WTC11 (cell line): ENCODE measurements around the gene SAMD3. TPM values are rescaled to one million over a fixed set of nuclear protein-coding genes. Genes with fewer than 3 reads are reported as not detected.

Source experiments
- ATAC-seq: fragments of 200-7000 bp; cut with Tn5 transposase; 2 replicates; pipeline ENCODE4 v1.10.0; 2021; ENCODE audit warnings: mild to moderate bottlenecking, moderate library complexity
- CTCF ChIA-PET: fragments of 300-600 bp; sonication (Branson Sonifier 250); formaldehyde crosslinking; loops from one replicate; lab custom pipeline; 2021; ENCODE audit warnings: antibody characterized with exemption; lab: Charles Lee
- POLR2A ChIA-PET: fragments of 350-600 bp; sonication (Branson Sonifier 250); formaldehyde crosslinking; loops from one replicate; lab custom pipeline; 2021; ENCODE audit warnings: antibody characterized with exemption; lab: Charles Lee
- DNase-seq: peaks from one replicate; pipeline ENCODE4 v3.0.0; 2021; ENCODE audit warnings: low spot score
- H3K27ac Mint-ChIP-seq: 2 replicates; pipeline ENCODE4 v1.8.0; 2021; ENCODE audit warnings: mixed read lengths
- H3K27me3 Mint-ChIP-seq: 2 replicates; pipeline ENCODE4 v1.8.0; 2021; ENCODE audit warnings: low read depth, mild to moderate bottlenecking, moderate library complexity, mixed read lengths
- H3K36me3 Mint-ChIP-seq: 2 replicates; pipeline ENCODE4 v1.8.0; 2021; ENCODE audit warnings: mixed read lengths
- H3K4me1 Mint-ChIP-seq: 2 replicates; pipeline ENCODE4 v1.8.0; 2022; ENCODE audit warnings: mixed read lengths
- H3K4me3 Mint-ChIP-seq: 2 replicates; pipeline ENCODE4 v1.8.0; 2021; ENCODE audit warnings: mild to moderate bottlenecking, moderate library complexity, mixed read lengths
- H3K9me3 Mint-ChIP-seq: 2 replicates; pipeline ENCODE4 v1.8.0; 2021; ENCODE audit warnings: mixed read lengths
- CREM ChIP-seq: sonication (generic); formaldehyde crosslinking; IDR thresholded peaks from 2 replicates; pipeline ENCODE4 v1.8.1; 2022; ENCODE audit warnings: mild to moderate bottlenecking, missing genetic modification reagents, moderate library complexity
- ESRRA ChIP-seq: sonication (generic); formaldehyde crosslinking; IDR thresholded peaks from 2 replicates; pipeline ENCODE4 v1.8.1; 2022; ENCODE audit warnings: mild to moderate bottlenecking, missing genetic modification reagents, borderline replicate concordance
- FOXK1 ChIP-seq: sonication (generic); formaldehyde crosslinking; IDR thresholded peaks from 2 replicates; pipeline ENCODE4 v1.8.0; 2022; ENCODE audit warnings: mild to moderate bottlenecking, moderate library complexity, missing genetic modification reagents
- FOXP1 ChIP-seq: sonication (generic); formaldehyde crosslinking; IDR thresholded peaks from 2 replicates; pipeline ENCODE4 v1.8.0; 2022; ENCODE audit warnings: missing genetic modification reagents, mild to moderate bottlenecking, moderate library complexity, borderline replicate concordance
- GRHL2 ChIP-seq: fragments of 250-450 bp; sonication (Bioruptor Pico); IDR thresholded peaks from 2 replicates; pipeline ENCODE4 v1.8.0; 2022; ENCODE audit warnings: mild to moderate bottlenecking, moderate library complexity; ENCODE audit not compliant: insufficient replicate concordance, severe bottlenecking
- JUN ChIP-seq: sonication (generic); formaldehyde crosslinking; IDR thresholded peaks from 2 replicates; pipeline ENCODE4 v1.8.0; 2023; ENCODE audit warnings: mild to moderate bottlenecking, missing genetic modification reagents
- KAT7 ChIP-seq: sonication (generic); formaldehyde crosslinking; IDR thresholded peaks from 2 replicates; pipeline ENCODE4 v1.8.1; 2023; ENCODE audit warnings: missing genetic modification reagents, mild to moderate bottlenecking, borderline replicate concordance
- MXD4 ChIP-seq: fragments of 250-450 bp; sonication (Bioruptor Pico); IDR thresholded peaks from 2 replicates; pipeline ENCODE4 v1.8.0; 2021; ENCODE audit warnings: mild to moderate bottlenecking, moderate library complexity, borderline replicate concordance
- NR3C1 ChIP-seq: sonication (generic); formaldehyde crosslinking; conservative IDR thresholded peaks from 2 replicates; pipeline ENCODE4 v1.8.1; 2023; ENCODE audit warnings: low read depth, mild to moderate bottlenecking, missing genetic modification reagents
- RELA ChIP-seq: sonication (generic); formaldehyde crosslinking; IDR thresholded peaks from 2 replicates; pipeline ENCODE4 v1.8.1; 2022; ENCODE audit warnings: missing genetic modification reagents, mild to moderate bottlenecking, borderline replicate concordance
- RORB ChIP-seq: fragments of 250-450 bp; sonication (Bioruptor Pico); IDR thresholded peaks from 2 replicates; pipeline ENCODE4 v1.9.0; 2021; ENCODE audit warnings: mild to moderate bottlenecking
- ZNF263 ChIP-seq: sonication (generic); formaldehyde crosslinking; IDR thresholded peaks from 2 replicates; pipeline ENCODE4 v1.8.1; 2022; ENCODE audit warnings: low read depth, mild to moderate bottlenecking, moderate library complexity, missing genetic modification reagents
- total RNA-seq: library from RNA; stranded (reverse); gene quantifications from 3 replicates; pipeline ENCODE4 v1.2.3, GENCODE V29; 2021
- TF ChIP-seq, protein P1 (sequence below): sonication (generic); formaldehyde crosslinking; IDR thresholded peaks from 2 replicates; pipeline ENCODE4 v1.8.0; 2022; ENCODE audit warnings: mild to moderate bottlenecking, missing genetic modification reagents
- TF ChIP-seq, protein P2 (sequence below): sonication (generic); formaldehyde crosslinking; IDR thresholded peaks from 2 replicates; pipeline ENCODE4 v1.8.0; 2023; ENCODE audit warnings: mild to moderate bottlenecking, missing genetic modification reagents
- TF ChIP-seq, protein P3 (sequence below): fragments of 250-450 bp; sonication (Bioruptor Pico); IDR thresholded peaks from 2 replicates; pipeline ENCODE4 v1.8.0; 2021; ENCODE audit warnings: mild to moderate bottlenecking
- TF ChIP-seq, protein P4 (sequence below): fragments of 250-450 bp; sonication (Bioruptor Pico); conservative IDR thresholded peaks from 2 replicates; pipeline ENCODE4 v1.9.0; 2021; ENCODE audit warnings: mild to moderate bottlenecking
- TF ChIP-seq, protein P5 (sequence below): sonication (generic); formaldehyde crosslinking; conservative IDR thresholded peaks from 2 replicates; pipeline ENCODE4 v1.8.1; 2022; ENCODE audit warnings: mild to moderate bottlenecking, missing genetic modification reagents
- TF ChIP-seq, protein P6 (sequence below): sonication (generic); formaldehyde crosslinking; IDR thresholded peaks from 2 replicates; pipeline ENCODE4 v1.8.1; 2023; ENCODE audit warnings: mild to moderate bottlenecking, missing genetic modification reagents, borderline replicate concordance

The SAMD3 gene
- total RNA-seq, 1 experiment from 2014 or later, result 1.2 TPM

DNA sequence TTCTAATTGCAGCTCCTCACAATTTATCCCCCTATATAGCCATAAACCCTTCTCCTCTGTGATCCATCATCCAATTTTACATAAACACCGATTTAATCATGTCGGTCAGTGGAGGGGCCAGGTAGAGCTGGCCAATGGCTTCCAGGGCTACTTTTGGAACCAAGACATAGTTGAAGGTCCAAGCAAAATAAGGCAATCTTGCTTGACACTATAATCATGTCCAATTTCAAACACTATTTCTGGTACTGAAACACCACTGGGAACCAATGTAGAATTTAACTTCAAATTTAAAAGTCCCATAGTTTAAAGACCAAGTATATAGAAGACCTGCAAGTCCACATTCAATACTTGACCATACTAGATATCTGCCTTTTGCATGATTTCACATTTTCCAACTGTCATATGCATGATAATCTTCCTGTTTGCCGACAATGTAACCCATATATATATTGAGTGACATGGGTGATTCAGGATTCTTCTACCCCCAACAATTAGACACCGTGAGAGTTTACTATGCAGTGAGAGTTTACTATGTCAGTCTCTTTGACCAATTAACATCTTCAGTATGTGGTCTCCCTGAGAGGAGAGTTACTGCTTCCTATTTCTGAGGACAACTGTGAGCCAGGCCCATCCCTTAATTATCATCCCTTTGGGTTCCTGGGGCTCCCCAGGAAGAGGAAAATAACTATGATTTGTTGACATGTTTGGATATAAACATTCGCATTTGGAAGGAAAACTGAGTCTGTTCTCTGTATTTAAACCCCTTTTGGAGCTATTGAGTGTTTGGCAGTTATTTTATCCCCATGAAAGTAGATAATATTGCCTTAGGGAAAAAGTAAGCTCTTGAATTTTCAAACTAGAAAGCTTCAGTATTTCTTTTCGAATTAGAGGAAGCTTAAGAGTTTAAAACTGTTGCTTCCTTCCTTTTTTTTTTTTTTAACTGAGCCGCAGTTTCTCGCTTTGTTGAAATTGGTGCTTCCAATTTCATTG is 31.8 kb downstream of the SAMD3 start:
- ChIA-PET CTCF (no interaction called here), POLR2A (no interaction called here)
- peaks cover 26% of the 10 kb centered on the region for H3K27me3 Mint-ChIP-seq
- peaks cover 64% of the 10 kb centered on the region for H3K9me3 Mint-ChIP-seq
- peaks cover 65% of the 10 kb centered on the region for H3K36me3 Mint-ChIP-seq
- ATAC-seq (peak; percentile 71), DNase-seq (no peak)
- no peak for TF ChIP-seq MXD4 (CRISPR knock-in tag)
- TF ChIP-seq, protein P1, sequence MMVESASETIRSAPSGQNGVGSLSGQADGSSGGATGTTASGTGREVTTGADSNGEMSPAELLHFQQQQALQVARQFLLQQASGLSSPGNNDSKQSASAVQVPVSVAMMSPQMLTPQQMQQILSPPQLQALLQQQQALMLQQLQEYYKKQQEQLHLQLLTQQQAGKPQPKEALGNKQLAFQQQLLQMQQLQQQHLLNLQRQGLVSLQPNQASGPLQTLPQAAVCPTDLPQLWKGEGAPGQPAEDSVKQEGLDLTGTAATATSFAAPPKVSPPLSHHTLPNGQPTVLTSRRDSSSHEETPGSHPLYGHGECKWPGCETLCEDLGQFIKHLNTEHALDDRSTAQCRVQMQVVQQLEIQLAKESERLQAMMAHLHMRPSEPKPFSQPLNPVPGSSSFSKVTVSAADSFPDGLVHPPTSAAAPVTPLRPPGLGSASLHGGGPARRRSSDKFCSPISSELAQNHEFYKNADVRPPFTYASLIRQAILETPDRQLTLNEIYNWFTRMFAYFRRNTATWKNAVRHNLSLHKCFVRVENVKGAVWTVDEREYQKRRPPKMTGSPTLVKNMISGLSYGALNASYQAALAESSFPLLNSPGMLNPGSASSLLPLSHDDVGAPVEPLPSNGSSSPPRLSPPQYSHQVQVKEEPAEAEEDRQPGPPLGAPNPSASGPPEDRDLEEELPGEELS (CRISPR knock-in tag), result peak; percentile 93; the same call in 1 of the 2 replicates
- peaks cover 40% of the 10 kb centered on the region for H3K4me1 Mint-ChIP-seq
- no peak overlapping the region for H3K4me3 Mint-ChIP-seq
- H3K27ac Mint-ChIP-seq, result no peak overlapping the region; the same call in 1 of the 2 replicates

DNA sequence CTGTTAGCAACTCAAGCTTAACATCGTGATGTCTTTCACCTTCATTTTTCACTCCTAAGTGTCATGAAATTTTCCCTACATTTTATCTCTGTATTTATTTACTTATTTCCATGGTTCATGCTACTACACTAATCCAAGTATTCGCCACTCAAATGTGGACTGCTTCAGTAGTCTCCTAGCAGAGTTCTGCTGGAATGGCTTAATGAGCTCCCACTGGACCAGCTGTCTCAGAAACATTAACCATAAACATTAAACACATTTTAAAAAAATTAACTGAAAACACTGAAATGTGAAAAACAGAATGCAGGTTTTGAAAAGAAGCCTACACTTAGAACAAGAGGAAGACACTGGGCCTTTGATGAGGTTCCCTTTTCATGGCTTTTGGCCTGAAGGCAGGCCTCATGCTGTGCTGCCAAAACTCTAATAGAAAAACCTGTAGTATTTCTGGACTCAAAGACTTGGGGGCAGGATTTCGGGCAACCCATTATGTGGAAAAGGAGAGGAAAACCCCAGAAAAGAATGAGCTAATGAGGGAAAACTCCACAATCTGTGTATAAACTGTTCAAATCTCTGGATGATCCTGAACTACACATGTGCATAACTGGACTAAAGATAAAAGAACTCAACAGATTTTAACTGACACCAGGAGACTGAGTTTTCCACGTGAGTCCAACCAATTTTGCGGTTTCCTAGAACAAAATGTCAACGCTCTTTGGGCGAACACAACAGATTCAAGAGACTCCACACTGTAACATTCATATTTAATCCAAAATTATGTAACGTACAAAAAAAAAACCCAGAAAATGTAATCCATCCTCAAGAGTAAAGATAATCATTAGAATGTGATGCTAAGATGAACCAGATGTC is 33.0 kb downstream of the SAMD3 start:
- H3K27ac Mint-ChIP-seq, result no peak overlapping the region
- DNase-seq (no peak), ATAC-seq (no peak)
- H3K36me3 Mint-ChIP-seq, result peaks cover 53% of the 10 kb centered on the region
- POLR2A ChIA-PET, result no interaction called here
- H3K4me3 Mint-ChIP-seq, result no peak overlapping the region
- peaks cover 52% of the 10 kb centered on the region for H3K9me3 Mint-ChIP-seq
- peaks cover 40% of the 10 kb centered on the region for H3K4me1 Mint-ChIP-seq
- CTCF ChIA-PET, result no interaction called here
- H3K27me3 Mint-ChIP-seq, result peaks cover 21% of the 10 kb centered on the region
- TF ChIP-seq JUN (CRISPR knock-in tag) (no peak), RORB (CRISPR knock-in tag) (no peak), ESRRA (CRISPR knock-in tag) (no peak), FOXK1 (CRISPR knock-in tag) (no peak), KAT7 (CRISPR knock-in tag) (no peak), CREM (CRISPR knock-in tag) (no peak), GRHL2 (CRISPR knock-in tag) (no peak), NR3C1 (no peak), ZNF263 (CRISPR knock-in tag) (no peak), FOXP1 (CRISPR knock-in tag) (no peak), RELA (CRISPR knock-in tag) (no peak)
- TF ChIP-seq, protein P2, sequence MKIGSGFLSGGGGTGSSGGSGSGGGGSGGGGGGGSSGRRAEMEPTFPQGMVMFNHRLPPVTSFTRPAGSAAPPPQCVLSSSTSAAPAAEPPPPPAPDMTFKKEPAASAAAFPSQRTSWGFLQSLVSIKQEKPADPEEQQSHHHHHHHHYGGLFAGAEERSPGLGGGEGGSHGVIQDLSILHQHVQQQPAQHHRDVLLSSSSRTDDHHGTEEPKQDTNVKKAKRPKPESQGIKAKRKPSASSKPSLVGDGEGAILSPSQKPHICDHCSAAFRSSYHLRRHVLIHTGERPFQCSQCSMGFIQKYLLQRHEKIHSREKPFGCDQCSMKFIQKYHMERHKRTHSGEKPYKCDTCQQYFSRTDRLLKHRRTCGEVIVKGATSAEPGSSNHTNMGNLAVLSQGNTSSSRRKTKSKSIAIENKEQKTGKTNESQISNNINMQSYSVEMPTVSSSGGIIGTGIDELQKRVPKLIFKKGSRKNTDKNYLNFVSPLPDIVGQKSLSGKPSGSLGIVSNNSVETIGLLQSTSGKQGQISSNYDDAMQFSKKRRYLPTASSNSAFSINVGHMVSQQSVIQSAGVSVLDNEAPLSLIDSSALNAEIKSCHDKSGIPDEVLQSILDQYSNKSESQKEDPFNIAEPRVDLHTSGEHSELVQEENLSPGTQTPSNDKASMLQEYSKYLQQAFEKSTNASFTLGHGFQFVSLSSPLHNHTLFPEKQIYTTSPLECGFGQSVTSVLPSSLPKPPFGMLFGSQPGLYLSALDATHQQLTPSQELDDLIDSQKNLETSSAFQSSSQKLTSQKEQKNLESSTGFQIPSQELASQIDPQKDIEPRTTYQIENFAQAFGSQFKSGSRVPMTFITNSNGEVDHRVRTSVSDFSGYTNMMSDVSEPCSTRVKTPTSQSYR, result no peak
- TF ChIP-seq, protein P3, sequence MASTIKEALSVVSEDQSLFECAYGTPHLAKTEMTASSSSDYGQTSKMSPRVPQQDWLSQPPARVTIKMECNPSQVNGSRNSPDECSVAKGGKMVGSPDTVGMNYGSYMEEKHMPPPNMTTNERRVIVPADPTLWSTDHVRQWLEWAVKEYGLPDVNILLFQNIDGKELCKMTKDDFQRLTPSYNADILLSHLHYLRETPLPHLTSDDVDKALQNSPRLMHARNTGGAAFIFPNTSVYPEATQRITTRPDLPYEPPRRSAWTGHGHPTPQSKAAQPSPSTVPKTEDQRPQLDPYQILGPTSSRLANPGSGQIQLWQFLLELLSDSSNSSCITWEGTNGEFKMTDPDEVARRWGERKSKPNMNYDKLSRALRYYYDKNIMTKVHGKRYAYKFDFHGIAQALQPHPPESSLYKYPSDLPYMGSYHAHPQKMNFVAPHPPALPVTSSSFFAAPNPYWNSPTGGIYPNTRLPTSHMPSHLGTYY (CRISPR knock-in tag), result no peak
- TF ChIP-seq, protein P4, sequence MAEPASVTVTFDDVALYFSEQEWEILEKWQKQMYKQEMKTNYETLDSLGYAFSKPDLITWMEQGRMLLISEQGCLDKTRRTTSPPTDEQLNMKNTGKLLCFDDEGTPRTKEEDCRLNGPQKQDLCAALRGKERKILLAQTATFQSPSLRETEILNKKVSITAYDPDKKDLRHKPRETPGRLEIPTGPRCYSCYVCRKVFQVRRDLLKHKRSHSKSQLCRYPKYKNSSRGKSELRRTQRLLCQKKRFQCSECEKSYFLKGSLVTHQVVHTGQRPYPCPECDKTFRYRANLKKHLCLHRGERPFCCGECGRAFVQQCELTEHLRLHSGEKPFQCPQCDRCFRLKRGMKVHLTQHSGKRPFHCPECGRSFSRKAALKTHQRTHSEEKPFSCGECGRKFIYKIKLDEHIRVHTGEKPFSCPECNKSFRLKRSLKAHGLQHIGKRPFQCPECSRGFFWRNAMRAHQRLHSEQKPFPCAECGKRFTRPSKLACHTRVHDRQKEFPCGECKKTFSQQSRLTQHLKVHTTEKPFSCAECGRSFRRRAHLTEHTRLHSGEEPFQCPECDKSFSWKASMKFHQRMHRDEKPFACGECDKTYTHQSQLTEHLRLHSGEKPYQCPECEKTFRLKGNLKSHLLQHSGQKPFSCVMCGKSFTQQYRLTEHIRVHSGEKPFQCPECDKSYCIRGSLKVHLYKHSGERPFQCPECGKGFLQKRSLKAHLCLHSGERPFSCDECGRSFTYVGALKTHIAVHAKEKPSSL (CRISPR knock-in tag), result no peak
- TF ChIP-seq, protein P5, sequence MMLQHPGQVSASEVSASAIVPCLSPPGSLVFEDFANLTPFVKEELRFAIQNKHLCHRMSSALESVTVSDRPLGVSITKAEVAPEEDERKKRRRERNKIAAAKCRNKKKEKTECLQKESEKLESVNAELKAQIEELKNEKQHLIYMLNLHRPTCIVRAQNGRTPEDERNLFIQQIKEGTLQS (CRISPR knock-in tag), result no peak
- TF ChIP-seq, protein P6, sequence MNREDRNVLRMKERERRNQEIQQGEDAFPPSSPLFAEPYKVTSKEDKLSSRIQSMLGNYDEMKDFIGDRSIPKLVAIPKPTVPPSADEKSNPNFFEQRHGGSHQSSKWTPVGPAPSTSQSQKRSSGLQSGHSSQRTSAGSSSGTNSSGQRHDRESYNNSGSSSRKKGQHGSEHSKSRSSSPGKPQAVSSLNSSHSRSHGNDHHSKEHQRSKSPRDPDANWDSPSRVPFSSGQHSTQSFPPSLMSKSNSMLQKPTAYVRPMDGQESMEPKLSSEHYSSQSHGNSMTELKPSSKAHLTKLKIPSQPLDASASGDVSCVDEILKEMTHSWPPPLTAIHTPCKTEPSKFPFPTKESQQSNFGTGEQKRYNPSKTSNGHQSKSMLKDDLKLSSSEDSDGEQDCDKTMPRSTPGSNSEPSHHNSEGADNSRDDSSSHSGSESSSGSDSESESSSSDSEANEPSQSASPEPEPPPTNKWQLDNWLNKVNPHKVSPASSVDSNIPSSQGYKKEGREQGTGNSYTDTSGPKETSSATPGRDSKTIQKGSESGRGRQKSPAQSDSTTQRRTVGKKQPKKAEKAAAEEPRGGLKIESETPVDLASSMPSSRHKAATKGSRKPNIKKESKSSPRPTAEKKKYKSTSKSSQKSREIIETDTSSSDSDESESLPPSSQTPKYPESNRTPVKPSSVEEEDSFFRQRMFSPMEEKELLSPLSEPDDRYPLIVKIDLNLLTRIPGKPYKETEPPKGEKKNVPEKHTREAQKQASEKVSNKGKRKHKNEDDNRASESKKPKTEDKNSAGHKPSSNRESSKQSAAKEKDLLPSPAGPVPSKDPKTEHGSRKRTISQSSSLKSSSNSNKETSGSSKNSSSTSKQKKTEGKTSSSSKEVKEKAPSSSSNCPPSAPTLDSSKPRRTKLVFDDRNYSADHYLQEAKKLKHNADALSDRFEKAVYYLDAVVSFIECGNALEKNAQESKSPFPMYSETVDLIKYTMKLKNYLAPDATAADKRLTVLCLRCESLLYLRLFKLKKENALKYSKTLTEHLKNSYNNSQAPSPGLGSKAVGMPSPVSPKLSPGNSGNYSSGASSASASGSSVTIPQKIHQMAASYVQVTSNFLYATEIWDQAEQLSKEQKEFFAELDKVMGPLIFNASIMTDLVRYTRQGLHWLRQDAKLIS, result no peak
